Superior temporal gyrus (tissue), 1 donor: ENCODE results near the gene MIS18A.

ENCODE experiments used
- DNase-seq: peaks from one replicate; pipeline ENCODE4 v3.0.0-alpha.2; 2016; ENCODE audit errors: extremely low spot score

The MIS18A gene

DNA sequence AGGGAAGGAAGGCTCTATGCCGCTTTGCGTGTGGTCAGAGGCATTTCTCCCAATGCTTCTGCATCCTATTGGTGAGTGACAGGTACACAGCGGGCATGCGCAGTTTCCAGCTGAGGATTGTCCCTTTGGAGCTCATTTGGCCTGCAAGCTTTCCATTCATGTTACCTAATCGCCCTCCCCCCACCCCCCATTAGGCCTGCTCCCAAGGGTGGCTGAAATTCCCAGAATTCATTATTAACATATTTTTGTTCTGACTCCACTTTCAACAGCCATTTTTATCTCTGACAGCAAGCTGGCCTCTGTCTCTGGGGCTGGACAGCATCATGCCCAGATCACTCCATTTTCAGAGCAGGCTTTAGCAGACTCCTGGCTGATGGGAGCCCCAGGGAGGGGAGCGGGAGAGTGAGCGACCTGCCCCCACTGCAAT is 25.6 kb downstream of the MIS18A start:
- DNase-seq, result no peak

DNA sequence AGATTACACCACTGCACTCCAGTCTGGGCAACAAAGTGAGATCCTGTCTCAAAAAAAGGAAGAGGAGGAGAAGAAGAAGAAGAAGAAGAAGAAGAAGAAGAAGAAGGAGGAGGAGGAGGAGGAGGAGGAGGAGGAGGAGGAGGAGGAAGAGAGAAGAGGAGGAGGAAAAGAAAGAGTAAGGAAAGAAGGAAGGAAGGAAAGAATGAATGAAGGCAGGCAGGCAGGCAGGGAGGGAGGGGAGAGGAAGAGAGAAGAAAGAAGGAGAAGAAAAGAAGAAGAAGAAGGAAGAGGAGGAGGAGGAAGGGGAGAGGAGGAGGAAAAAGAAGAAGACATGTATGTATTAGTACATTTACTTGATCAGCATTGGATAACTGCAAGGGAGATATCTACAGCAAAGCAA is 26.7 kb downstream of the MIS18A start:
- no peak for DNase-seq

DNA sequence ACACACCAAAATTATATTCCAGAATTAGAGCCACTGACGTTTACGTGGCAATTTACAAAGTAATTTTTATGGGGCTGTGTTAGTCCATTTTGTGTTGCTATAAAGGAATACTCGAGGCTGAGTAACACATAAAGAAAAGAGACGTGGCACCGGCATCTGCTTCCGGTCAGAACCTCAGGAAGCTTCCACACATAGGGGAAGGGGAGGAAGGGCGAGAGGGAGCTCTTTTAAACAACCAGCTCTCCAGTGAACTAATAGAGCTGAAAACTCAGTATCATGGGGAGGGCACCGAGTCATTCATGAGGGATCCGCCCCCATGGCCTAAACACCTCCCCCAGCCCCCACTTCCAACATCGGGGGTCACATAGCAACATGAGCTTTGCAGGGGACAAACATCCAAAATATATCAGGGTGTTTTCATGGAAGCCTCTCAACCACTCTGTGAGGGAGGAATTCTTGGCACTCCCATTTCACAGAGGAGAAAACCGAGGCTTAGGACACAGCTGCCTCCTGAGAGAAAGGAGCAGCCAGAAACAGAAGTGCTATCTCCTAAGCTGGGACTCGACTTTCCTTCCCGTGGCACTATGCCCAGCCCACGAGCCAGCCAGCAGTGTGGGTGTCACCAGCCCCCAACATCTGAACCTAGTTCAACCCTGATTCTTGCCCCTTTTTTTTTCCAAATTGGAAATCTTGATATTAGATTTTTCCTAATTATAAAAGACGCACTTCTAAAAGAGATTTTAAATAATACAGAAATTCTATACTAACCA is 29.2 kb downstream of the MIS18A start:
- no peak for DNase-seq

DNA sequence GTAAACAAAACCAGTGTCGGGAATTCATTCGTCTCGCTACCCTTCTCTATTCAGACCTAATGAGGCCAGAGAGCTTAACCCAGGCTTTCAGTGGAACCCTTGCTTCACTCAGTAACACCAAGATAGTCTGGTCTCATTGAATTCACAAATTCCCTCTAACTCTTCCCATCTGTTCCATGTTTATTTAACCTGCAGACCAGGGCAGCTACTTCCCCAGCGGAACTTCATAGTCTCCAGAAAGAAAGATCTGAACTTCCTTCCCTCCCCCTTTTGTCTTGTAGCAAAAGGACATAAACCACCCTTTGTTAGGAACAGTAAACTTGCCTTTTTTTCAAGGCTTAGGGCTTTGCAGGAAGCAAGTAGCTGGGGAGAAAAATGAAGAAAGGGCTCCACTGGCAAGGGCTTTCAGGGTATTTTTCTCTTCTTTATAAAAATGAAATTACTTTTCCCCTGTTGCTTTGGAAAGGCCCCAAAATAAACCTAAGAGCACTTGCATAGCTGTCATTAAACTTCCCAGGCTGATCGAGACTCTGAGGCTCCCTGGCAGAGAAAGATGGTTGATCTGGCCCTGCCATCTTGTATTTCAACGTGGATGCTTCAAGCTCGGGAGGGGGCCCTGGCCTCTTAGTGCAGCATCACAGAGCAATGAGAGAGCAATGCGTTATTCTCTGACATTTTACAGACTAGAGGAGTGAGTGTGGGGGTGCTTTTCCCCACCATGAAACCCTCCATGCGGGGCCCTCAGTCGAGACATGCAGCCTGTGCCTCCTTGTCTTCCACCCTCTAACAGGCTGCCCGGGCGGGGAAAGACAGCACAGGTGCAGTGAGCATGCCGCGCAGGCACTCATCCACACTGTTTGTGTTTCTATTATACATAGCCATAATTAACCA is 30.0 kb downstream of the MIS18A start:
- no peak for DNase-seq

DNA sequence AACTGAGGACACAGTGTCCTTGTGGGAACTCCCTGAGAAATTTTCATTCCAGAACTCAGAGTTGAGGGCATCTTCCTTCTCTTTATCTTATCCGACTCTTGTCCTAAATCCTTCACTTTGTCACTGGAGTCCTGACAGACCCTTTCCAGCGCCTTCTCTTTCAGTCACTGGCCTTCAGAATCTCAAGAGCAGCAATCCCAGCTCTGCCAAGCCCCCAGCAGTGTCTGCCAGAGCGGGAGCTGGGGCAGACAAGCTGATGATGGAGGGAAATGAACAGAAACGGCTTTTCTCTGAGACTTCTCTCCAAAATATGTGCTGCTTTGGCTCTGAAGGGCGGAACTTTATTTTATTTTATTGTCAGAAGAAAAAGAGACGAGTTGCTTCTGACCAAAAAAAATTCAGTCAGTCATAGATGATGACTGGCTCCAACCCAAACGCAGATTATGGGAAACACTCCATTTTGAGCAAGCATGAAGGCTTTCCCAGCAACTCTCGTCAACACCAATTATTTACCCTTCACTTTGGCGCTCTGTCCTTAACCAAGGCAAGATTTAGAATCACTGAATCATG is 32.2 kb downstream of the MIS18A start:
- no peak for DNase-seq

DNA sequence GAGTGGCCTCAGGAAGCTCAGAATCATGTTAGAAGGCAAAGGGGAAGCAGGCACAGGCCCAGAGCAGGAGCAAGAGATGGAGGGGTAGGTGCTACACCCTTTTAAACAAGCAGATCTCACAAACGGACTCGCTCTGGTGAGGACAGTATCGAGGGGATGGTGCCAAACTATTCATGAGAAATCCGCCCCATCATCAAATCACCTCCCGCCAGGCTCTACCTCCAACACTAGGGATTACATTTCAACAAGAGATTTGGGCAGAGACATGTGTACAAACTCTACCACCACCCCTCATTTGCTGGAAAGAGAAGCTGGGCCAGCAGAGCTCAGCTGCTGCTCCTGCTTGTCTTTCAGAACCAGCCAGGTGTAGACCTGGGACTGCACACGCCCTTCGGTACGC is 32.9 kb downstream of the MIS18A start:
- no peak for DNase-seq

DNA sequence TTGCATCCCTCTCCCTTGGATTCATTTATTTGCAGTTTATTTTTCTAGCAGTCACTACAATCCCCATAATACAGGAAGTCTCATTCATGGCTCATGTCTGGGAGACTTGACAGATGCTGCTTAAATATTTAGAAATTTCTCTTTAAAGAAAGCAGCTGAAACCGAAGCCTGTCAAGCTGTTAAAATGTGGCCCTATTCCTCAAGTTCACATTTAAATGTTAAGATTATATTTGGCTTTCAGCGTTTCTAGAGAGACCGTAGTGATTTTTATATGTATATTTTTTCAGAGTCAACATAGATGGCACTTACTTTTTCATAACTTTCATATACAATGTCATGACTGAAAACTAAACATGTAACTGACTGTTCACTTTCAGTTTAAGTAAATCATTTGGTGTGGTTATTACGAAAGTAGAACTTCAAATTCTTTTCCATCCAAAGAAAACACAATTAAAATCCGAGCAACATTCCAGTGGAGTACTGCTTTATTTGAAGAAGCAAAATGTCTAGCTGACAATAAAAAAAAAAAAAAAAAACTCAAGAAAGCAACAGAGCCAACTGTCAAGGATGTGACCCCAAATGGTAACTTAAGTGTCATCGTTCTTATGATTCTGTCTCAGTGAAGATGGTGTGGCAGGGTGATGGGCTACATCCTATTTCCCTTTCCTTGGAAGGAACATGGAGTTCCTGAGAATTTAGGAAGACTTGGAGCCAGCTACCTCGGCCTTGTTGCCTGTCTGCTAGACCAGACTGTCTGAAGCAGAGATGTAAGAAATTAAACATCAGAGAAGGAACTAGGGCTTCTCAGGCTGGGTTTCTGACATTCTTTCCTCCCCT is 37.8 kb downstream of the MIS18A start:
- no peak for DNase-seq

DNA sequence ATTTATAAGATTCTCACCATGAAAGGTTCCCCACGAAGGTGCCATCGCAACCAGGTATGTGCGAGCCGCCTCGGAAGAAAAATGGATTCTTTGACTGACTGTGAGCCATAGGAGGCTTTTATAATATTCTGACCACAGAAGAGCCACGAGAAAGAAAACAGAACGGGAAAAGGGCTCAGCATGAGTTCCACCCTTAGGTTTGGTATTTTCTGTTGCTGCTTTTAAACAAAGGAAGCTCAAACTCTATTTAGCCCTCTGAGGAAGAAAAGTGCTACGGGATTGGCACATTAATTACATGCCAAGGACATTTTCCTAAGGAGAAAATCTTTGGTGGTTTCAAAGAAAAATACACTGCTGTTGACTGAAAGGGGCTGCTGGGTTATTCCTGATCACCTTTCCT is 39.3 kb downstream of the MIS18A start:
- DNase-seq, result no peak

DNA sequence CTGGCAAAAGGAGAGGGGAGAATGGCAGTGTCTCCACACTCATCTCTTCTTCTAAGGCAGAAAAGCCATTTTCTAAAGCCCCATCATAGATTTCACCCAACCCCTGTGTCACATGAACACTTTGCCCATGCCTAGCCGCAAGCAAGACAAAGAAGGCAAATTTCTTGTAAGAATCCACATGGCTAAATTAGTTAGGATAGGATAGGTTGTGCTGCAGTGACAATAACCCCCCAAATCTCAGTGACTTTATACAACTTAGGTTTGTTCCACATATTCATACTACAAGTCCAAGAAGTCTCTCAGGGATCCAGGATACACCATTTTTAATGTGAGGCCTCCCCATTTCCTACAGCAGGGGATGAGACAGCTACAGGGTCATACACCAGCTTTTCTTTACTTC is 40.8 kb downstream of the MIS18A start:
- no peak for DNase-seq

DNA sequence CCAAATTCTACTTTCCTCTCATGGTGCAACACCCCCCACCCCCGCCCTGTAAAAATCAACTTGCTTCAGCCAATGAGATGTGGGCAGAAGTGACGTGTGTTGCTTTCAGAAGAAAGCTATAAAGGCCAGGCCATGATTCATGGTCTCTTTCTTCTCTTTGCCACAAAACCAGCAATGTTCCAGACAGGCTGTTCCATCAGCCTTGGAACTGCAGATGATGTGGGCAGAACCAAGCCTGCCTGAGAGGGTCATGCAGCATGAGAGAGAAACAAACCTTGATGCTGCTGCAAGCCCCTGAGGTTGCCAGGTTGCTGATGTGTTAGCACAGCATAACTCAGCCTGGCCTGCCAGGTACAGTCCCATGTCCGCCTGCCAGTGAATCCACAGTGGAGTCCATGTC is 41.8 kb downstream of the MIS18A start:
- no peak for DNase-seq

DNA sequence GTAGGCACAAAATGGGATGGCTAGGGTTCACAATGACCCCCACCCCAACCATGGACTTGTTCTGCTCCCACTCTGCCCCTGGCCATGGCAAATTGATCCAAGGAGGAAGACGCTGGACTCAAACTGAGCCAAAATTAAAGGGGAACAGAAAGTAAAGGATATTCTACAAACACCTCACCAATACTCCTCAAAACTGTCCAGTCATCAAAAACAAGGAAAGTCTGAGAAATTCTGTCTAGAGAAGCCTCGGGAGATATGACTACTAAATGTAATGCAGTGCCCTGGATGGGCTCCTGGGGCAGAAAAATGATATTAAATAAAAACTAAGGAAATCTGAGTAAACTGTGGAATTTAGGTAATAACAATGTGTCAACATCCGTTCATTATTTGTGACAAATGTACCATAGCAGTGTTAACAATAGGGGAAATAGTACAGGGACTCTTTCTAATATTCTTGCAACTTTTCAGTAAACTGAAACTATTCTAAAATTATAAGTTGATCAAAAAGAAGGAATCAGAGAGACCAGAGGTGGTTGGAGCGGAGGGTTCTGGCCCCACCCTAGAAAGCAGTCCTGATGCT is 45.0 kb downstream of the MIS18A start:
- DNase-seq, result no peak

DNA sequence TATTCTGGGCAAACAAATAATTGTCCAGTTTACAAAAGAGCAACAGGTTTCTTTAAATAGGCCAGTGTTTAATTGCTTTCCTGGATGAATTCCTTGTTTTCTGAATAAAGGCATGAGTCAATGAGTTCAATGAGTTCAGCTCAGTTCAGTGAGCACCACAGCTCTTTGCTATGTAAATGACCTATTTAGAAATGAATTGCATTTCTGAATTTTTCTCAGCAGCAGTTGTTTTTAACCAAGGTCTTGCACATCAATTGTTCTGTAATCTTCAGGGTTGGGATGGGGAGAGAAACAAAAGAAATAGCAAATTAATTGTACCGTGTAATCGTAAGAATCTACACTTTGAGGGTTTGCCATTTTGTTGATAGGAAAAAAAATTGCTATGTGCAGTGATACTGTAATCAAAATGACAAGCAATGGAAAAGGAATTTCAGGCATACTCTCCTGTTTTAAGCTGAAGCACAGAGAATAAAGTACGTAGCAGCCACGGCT is 45.7 kb downstream of the MIS18A start:
- DNase-seq, result no peak

DNA sequence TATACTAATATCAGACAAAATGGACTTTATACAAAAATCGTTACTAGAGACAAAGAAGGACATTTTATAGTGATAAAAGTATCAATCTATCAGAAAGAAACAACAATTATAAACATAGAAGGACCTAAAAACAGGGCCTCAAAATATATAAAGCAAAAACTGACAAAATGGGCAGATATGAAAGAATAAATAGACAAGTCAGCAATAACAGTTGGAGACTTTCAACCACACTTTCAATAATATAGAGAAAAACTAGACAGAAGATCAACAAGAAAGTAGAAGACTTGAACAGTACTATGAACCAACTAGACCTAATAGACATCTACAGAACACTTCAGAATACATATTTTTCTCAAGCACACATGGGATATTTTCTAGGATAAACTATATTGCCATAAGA is 52.4 kb downstream of the MIS18A start:
- no peak for DNase-seq
